Fibroblast of mammary gland (primary cell): ENCODE results near the gene CFI.

Experiments used
- DNase-seq: peaks from one replicate; pipeline ENCODE4 v3.0.0-alpha.2; 2010; ENCODE audit warnings: low read depth
- H3K4me3 ChIP-seq: 2 replicates; pipeline ENCODE4 v1.5.1; 2011; ENCODE audit warnings: low read depth, mild to moderate bottlenecking, low read length, moderate library complexity; ENCODE audit not compliant: control insufficient read depth
- CTCF ChIP-seq: conservative IDR thresholded peaks from 2 replicates; pipeline ENCODE4 v1.5.1; 2011; ENCODE audit warnings: low read depth, low read length, inconsistent platforms; ENCODE audit not compliant: control insufficient read depth, insufficient read depth

The CFI gene

GRCh38 chr4:109729117-109729717 is 72.6 kb downstream of the CFI start:
- peak overlapping the region; percentile 92 for H3K4me3 ChIP-seq
- TF ChIP-seq CTCF: no peak
- no peak for DNase-seq

- no peak overlapping the region for H3K4me3 ChIP-seq
- TF ChIP-seq CTCF: no peak
- no peak for DNase-seq
Measured at GRCh38 chr4:109728385-109728784, 73.4 kb downstream of the CFI start.

GRCh38 chr4:109723110-109723509 is 78.7 kb downstream of the CFI start:
- TF ChIP-seq CTCF: no peak
- H3K4me3 ChIP-seq: no peak overlapping the region
- DNase-seq: no peak

- DNase-seq: no peak
- H3K4me3 ChIP-seq: no peak overlapping the region
- TF ChIP-seq CTCF: no peak
Measured at GRCh38 chr4:109722357-109722756, 79.4 kb downstream of the CFI start.

GRCh38 chr4:109721033-109721432 is 80.8 kb downstream of the CFI start:
- no peak for TF ChIP-seq CTCF
- no peak overlapping the region for H3K4me3 ChIP-seq
- peak; percentile 72 for DNase-seq

GRCh38 chr4:109719604-109720003 is 82.2 kb downstream of the CFI start:
- TF ChIP-seq CTCF: no peak
- no peak for DNase-seq
- H3K4me3 ChIP-seq: no peak overlapping the region

GRCh38 chr4:109718759-109719158 is 83.0 kb downstream of the CFI start:
- no peak for DNase-seq
- TF ChIP-seq CTCF: no peak
- no peak overlapping the region for H3K4me3 ChIP-seq
